Measurements from ENCODE around the gene TSPAN12. TPM values are rescaled to one million over a fixed set of nuclear protein-coding genes. Genes with fewer than 3 reads are reported as not detected.
"Not testable (repeated sequence)": the region's sequence is repeated elsewhere in the genome, so short reads cannot be mapped to it uniquely, and the experiment has no call there.

Gene TSPAN12
- total and polyA plus RNA-seq, 7 experiments from 2014 or later, result not detected

DNA sequence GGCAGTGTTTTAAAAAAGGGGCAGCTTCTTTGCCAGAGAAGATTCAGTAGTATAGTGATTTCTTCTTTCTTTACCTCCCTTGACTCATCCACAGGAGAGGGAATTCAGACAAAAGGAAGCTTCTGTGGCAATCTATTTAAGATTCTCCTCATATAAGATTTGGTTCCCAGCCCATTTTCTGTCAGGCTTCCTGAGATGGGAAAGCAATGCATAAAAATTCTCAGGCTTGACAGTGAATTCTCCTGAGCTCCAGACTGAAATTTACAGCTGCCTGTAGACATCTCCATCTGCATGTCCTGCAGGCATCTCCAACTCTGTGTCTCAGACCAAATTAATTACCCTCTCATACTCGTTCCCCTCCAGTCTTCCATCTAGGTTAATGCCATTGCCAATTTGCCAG, 72.8 kb downstream of the TSPAN12 start:
- no peaks in the 10 kb centered on the region for H3K36me3 Mint-ChIP-seq
- intact Hi-C loops (cut with micrococcal nuclease), result no loop called here
- Histone ChIP-seq H3K27ac (ENCODE audit: low read depth, low read length) (no peak overlapping the region), H3K27me3 (ENCODE audit: control insufficient read depth in 2 of 2, insufficient read depth in 2 of 2, low read length in 2 of 2) (no peaks in the 10 kb centered on the region), H3K36me3 (ENCODE audit: control insufficient read depth in 2 of 3, insufficient read depth in 3 of 3, low read length in 3 of 3) (no peaks in the 10 kb centered on the region), H3K4me3 (ENCODE audit: low read length) (no peak overlapping the region), H3K4me1 (ENCODE audit: control insufficient read depth in 2 of 2, insufficient read depth in 2 of 2, low read length in 2 of 2) (no peaks in the 10 kb centered on the region), H3K9me3 (ENCODE audit: control insufficient read depth in 2 of 3, low read length in 3 of 3) (no peaks in the 10 kb centered on the region)
- no peaks in the 10 kb centered on the region for H3K9me3 Mint-ChIP-seq
- H3K4me1 Mint-ChIP-seq, result no peaks in the 10 kb centered on the region
- no peak overlapping the region for H3K4me3 Mint-ChIP-seq
- no peak for ATAC-seq
- CTCF ChIA-PET, result no interaction called here
- DNase-seq, result no peak
- POLR2A ChIA-PET, result no interaction called here
- peaks cover 0 to 7% (median 5%) of the 10 kb centered on the region in 5 donors for H3K27me3 Mint-ChIP-seq
- H3K27ac Mint-ChIP-seq, result no peak overlapping the region

DNA sequence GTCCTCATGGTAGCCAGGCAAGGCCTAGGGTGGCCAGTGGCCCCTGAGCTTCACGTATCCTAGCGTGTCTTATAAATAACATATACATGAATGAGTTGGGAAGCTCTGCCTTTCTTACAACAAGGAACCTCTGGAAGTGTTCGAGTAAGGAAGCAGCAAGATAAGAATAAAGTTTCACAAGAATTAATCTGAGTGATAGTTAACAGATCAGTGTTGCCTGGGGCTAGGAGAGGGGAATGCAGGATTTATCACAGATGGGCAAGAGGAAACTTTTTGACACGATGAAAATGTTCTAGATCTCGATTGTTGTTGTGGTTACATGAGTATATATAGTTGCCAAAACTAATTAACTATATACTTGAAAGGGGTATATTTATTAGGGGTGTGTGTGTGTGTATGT, 74.2 kb downstream of the TSPAN12 start:
- no peaks in the 10 kb centered on the region for H3K4me1 Mint-ChIP-seq
- no peak overlapping the region for H3K4me3 Mint-ChIP-seq
- ATAC-seq, result no peak
- H3K36me3 Mint-ChIP-seq, result no peaks in the 10 kb centered on the region
- Histone ChIP-seq H3K27me3 (ENCODE audit: control insufficient read depth in 2 of 2, insufficient read depth in 2 of 2, low read length in 2 of 2) (no peaks in the 10 kb centered on the region), H3K9me3 (ENCODE audit: control insufficient read depth in 2 of 3, low read length in 3 of 3) (no peaks in the 10 kb centered on the region), H3K4me3 (ENCODE audit: low read length) (no peak overlapping the region), H3K4me1 (ENCODE audit: control insufficient read depth in 2 of 2, insufficient read depth in 2 of 2, low read length in 2 of 2) (no peaks in the 10 kb centered on the region), H3K27ac (ENCODE audit: low read depth, low read length) (no peak overlapping the region), H3K36me3 (ENCODE audit: control insufficient read depth in 2 of 3, insufficient read depth in 3 of 3, low read length in 3 of 3) (no peaks in the 10 kb centered on the region)
- H3K27me3 Mint-ChIP-seq, result peaks cover 0 to 5% (median 4%) of the 10 kb centered on the region in 5 donors
- H3K9me3 Mint-ChIP-seq, result no peaks in the 10 kb centered on the region
- POLR2A ChIA-PET, result no interaction called here
- no peak overlapping the region for H3K27ac Mint-ChIP-seq
- CTCF ChIA-PET, result interaction anchor here (1.3 kb wide), 1 partner anchor 8 kb away, joined by 5 read pairs; no protein-coding TSS in a partner anchor
- intact Hi-C loops (cut with micrococcal nuclease), result no loop called here
- no peak for DNase-seq

DNA sequence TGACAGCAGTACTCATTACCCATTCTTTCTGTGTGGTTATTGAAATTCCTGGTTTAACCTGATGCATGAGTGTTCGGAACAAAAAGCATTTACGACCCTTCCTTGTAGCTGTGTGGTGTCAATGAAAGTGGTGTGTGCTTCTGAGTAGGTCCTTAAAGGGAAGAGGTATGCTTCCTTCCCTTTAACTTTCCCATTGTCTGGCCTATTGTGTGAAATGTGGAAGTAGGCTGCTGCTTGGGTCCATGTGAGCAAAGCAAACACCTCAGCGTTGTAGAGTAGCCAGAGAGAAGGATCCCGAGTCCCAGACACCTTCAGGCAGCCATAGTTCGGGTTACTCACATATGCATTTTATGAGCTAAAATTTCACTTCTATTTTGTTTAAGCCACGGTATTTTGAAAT, 74.7 kb downstream of the TSPAN12 start:
- H3K27me3 Mint-ChIP-seq, result peaks cover 0 to 5% (median 4%) of the 10 kb centered on the region in 5 donors
- no peaks in the 10 kb centered on the region for H3K4me1 ChIP-seq (ENCODE audit: control insufficient read depth in 2 of 2, insufficient read depth in 2 of 2, low read length in 2 of 2)
- no peak for ATAC-seq
- POLR2A ChIA-PET, result no interaction called here
- no peaks in the 10 kb centered on the region for H3K36me3 Mint-ChIP-seq
- no peaks in the 10 kb centered on the region for H3K36me3 ChIP-seq (ENCODE audit: control insufficient read depth in 2 of 3, insufficient read depth in 3 of 3, low read length in 3 of 3)
- H3K9me3 ChIP-seq (ENCODE audit: control insufficient read depth in 2 of 3, low read length in 3 of 3), result no peaks in the 10 kb centered on the region
- H3K9me3 Mint-ChIP-seq, result no peaks in the 10 kb centered on the region
- no peak overlapping the region for H3K27ac Mint-ChIP-seq
- H3K4me3 Mint-ChIP-seq, result no peak overlapping the region
- no peaks in the 10 kb centered on the region for H3K4me1 Mint-ChIP-seq
- H3K27ac ChIP-seq (ENCODE audit: low read depth, low read length), result no peak overlapping the region
- intact Hi-C loops (cut with micrococcal nuclease), result no loop called here
- no peak overlapping the region for H3K4me3 ChIP-seq (ENCODE audit: low read length)
- H3K27me3 ChIP-seq (ENCODE audit: control insufficient read depth in 2 of 2, insufficient read depth in 2 of 2, low read length in 2 of 2), result no peaks in the 10 kb centered on the region
- no peak for DNase-seq
- CTCF ChIA-PET, result interaction anchor here (1.3 kb wide), 1 partner anchor 9 kb away, joined by 5 read pairs; no protein-coding TSS in a partner anchor

DNA sequence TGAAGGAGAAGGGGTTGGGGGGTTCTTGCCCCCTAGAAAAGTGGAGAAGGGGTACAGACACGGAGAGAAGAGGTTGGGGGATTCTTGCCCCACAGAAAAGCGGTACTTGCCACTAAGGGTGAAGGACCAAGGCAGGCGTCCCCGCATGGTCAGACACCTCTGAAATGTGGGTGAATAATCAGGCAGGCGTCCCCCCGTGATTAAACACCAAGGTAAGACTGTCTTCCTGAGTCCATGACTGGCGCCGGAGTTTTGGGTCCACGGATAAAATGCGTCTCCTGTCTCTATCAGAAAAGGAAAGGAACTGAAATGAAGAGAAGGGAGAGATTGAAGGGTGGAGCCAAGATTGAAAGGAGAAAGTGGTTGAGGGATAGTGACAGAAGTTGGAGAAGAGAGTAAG, 76.0 kb downstream of the TSPAN12 start:
- H3K4me3 ChIP-seq (ENCODE audit: low read length); H3K27ac Mint-ChIP-seq; H3K27me3 Mint-ChIP-seq; H3K36me3 Mint-ChIP-seq; POLR2A ChIA-PET; DNase-seq; H3K9me3 ChIP-seq (ENCODE audit: control insufficient read depth in 2 of 3, low read length in 3 of 3); H3K4me1 Mint-ChIP-seq; intact Hi-C loops (cut with micrococcal nuclease); H3K36me3 ChIP-seq (ENCODE audit: control insufficient read depth in 2 of 3, insufficient read depth in 3 of 3, low read length in 3 of 3); H3K9me3 Mint-ChIP-seq; H3K27ac ChIP-seq (ENCODE audit: low read depth, low read length); H3K4me1 ChIP-seq (ENCODE audit: control insufficient read depth in 2 of 2, insufficient read depth in 2 of 2, low read length in 2 of 2); CTCF ChIA-PET; H3K27me3 ChIP-seq (ENCODE audit: control insufficient read depth in 2 of 2, insufficient read depth in 2 of 2, low read length in 2 of 2); ATAC-seq; H3K4me3 Mint-ChIP-seq: not testable (repeated sequence)

DNA sequence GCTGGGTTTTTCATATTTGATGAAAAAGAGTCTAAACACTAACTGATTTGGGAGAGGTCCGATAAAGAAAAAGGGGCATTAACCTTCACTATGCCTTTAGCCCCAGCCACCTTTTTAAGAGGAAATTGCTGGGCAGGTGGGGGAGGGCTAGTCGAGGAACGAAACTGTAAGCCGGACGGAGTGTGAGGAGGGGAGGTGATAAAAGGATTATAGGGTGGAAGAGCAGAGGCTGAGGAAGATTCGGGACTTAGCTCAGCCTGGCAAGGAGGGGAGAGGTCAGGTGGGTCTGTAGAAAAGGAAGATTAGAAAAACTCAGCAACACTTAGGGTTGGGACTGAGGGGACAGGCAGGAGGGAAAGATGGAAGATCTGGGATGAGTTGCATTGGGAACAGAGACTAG, 77.0 kb downstream of the TSPAN12 start:
- peaks cover 0 to 2% (median 1%) of the 10 kb centered on the region in 5 donors for H3K27me3 Mint-ChIP-seq
- no peak for ATAC-seq

DNA sequence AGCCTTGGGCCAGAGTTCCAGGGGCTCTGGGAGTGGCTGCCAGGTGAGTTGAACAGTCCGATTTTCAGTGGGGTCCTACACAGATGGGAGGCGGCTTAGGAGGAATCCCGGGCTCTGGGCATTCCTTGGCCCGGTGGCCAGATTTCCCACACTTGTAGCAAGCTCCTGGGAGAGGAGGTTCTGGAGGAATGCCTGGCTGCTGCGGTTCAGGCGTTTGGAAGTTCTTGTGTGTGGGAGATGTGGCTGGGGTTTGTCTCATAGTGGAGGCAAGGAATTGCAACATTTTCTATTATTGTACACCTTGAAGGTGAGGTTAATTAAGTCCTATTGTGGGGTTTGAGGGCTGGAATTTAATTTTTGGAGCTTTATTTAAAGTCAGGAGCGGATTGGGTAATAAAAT, 77.5 kb downstream of the TSPAN12 start:
- H3K4me3 Mint-ChIP-seq; H3K27me3 Mint-ChIP-seq; H3K27ac ChIP-seq (ENCODE audit: low read depth, low read length); POLR2A ChIA-PET; H3K27me3 ChIP-seq (ENCODE audit: control insufficient read depth in 2 of 2, insufficient read depth in 2 of 2, low read length in 2 of 2); H3K4me1 ChIP-seq (ENCODE audit: control insufficient read depth in 2 of 2, insufficient read depth in 2 of 2, low read length in 2 of 2); intact Hi-C loops (cut with micrococcal nuclease); H3K27ac Mint-ChIP-seq; H3K4me1 Mint-ChIP-seq; H3K9me3 ChIP-seq (ENCODE audit: control insufficient read depth in 2 of 3, low read length in 3 of 3); H3K4me3 ChIP-seq (ENCODE audit: low read length); H3K36me3 Mint-ChIP-seq; H3K36me3 ChIP-seq (ENCODE audit: control insufficient read depth in 2 of 3, insufficient read depth in 3 of 3, low read length in 3 of 3); ATAC-seq; CTCF ChIA-PET; H3K9me3 Mint-ChIP-seq; DNase-seq: not testable (repeated sequence)

More for the DNA sequence above, 77.0 kb downstream of the TSPAN12 start:
- no peak for DNase-seq
- intact Hi-C loops (cut with micrococcal nuclease), result no loop called here
- Histone ChIP-seq H3K9me3 (ENCODE audit: control insufficient read depth in 2 of 3, low read length in 3 of 3) (no peaks in the 10 kb centered on the region), H3K4me1 (ENCODE audit: control insufficient read depth in 2 of 2, insufficient read depth in 2 of 2, low read length in 2 of 2) (no peaks in the 10 kb centered on the region), H3K4me3 (ENCODE audit: low read length) (no peak overlapping the region), H3K27ac (ENCODE audit: low read depth, low read length) (no peak overlapping the region), H3K27me3 (ENCODE audit: control insufficient read depth in 2 of 2, insufficient read depth in 2 of 2, low read length in 2 of 2) (no peaks in the 10 kb centered on the region), H3K36me3 (ENCODE audit: control insufficient read depth in 2 of 3, insufficient read depth in 3 of 3, low read length in 3 of 3) (no peaks in the 10 kb centered on the region)
- POLR2A ChIA-PET, result no interaction called here
- Mint-ChIP-seq H3K4me3 (no peak overlapping the region), H3K36me3 (no peaks in the 10 kb centered on the region), H3K27ac (no peak overlapping the region), H3K9me3 (no peaks in the 10 kb centered on the region), H3K4me1 (no peaks in the 10 kb centered on the region)
- CTCF ChIA-PET, result no interaction called here

- H3K4me1 Mint-ChIP-seq; intact Hi-C loops (cut with micrococcal nuclease); H3K4me3 ChIP-seq (ENCODE audit: low read length); H3K36me3 Mint-ChIP-seq; H3K4me1 ChIP-seq (ENCODE audit: control insufficient read depth in 2 of 2, insufficient read depth in 2 of 2, low read length in 2 of 2); H3K9me3 Mint-ChIP-seq; H3K36me3 ChIP-seq (ENCODE audit: control insufficient read depth in 2 of 3, insufficient read depth in 3 of 3, low read length in 3 of 3); ATAC-seq; H3K27me3 Mint-ChIP-seq; H3K27me3 ChIP-seq (ENCODE audit: control insufficient read depth in 2 of 2, insufficient read depth in 2 of 2, low read length in 2 of 2); POLR2A ChIA-PET; H3K27ac Mint-ChIP-seq; DNase-seq; H3K9me3 ChIP-seq (ENCODE audit: control insufficient read depth in 2 of 3, low read length in 3 of 3); CTCF ChIA-PET; H3K4me3 Mint-ChIP-seq; H3K27ac ChIP-seq (ENCODE audit: low read depth, low read length): not testable (repeated sequence)
These were observed 78.9 kb downstream of the TSPAN12 start for GRCh38 chr7:120779078-120779477.
